Ovary (tissue), 9 donors: ENCODE data around the gene TBC1D14. TPM values are rescaled to one million over a fixed set of nuclear protein-coding genes. Genes with fewer than 3 reads are reported as not detected.

Experiments used
- DNase-seq, 5 donors: peaks; one replicate each; pipeline ENCODE4 v3.0.0-alpha.2; 2019 to 2020
- H3K27ac ChIP-seq, 2 donors: fragments of 200-600 bp; one replicate each; pipeline versions ENCODE4 v1.5.1 to v1.8.0; 2019 to 2022
- H3K27me3 ChIP-seq: fragments of 200-600 bp; one replicate; pipeline ENCODE4 v1.8.0; 2022
- H3K36me3 ChIP-seq: fragments of 200-600 bp; sonication (generic); one replicate; pipeline ENCODE4 v1.5.1; 2019
- H3K4me1 ChIP-seq: one replicate; pipeline ENCODE4 v1.8.1; 2013; ENCODE audit warnings: mild to moderate bottlenecking, moderate library complexity; ENCODE audit not compliant: insufficient read depth
- H3K4me3 ChIP-seq: fragments of 200-600 bp; sonication (generic); one replicate; pipeline ENCODE4 v1.5.1; 2017
- H3K9me3 ChIP-seq, 2 donors: fragments of 200-600 bp in 1 of 2; sonication (generic) in 1 of 2; one replicate each; pipeline versions ENCODE4 v1.5.1 to v1.8.1; 2013 to 2019; ENCODE audit warnings: mild to moderate bottlenecking in 1 of 2, moderate library complexity in 1 of 2
- EP300 ChIP-seq: sonication (generic); formaldehyde crosslinking; IDR thresholded peaks from one replicate; pipeline ENCODE4 v1.6.1; 2017; ENCODE audit warnings: antibody characterized with exemption
- POLR2A ChIP-seq: fragments of 450-650 bp; IDR thresholded peaks from one replicate; pipeline ENCODE4 v1.6.1; 2017; ENCODE audit warnings: antibody characterized with exemption, mild to moderate bottlenecking, moderate library complexity
- WGBS, 3 donors: extraction: QIAGEN DNeasy Blood & Tissue Kit in 1 of 3; methylation state at CpG; one replicate each; pipeline versions ENCODE4 v1.1.5 to v1.1.7; 2013 to 2017; 5-methylcytosine and 5-hydroxymethylcytosine counted together
- intact Hi-C, 4 donors: fragments of 100-400 bp; cut with DNase I; formaldehyde crosslinking; loops; one replicate each; pipeline versions ENCODE4 v1.11.0 to v1.15.1; 2022 to 2023
- polyA plus RNA-seq, 2 donors: library from polyadenylated mRNA; stranded (reverse); fragments of 200-250 nt in 1 of 2; fragments of 350-450 nt in 1 of 2; fragmentation: Illumina TruSeq in 1 of 2; extraction: RNeasy Lipid Tissue Mini Kit (QIAGEN cat#74804) in 1 of 2; gene quantifications; one replicate each; pipeline ENCODE4 v1.2.3, GENCODE V29; 2013 to 2014
- total RNA-seq, 7 donors: library from RNA; depleted of rRNA in 2 of 7; stranded (reverse); fragments of >200 nt in 2 of 7; fragmentation: NEBNext Ultra II Directional in 3 of 7; extraction: Animal tissue kit (Norgen Biotek cat#: 25700) in 3 of 7; gene quantifications; one replicate each; pipeline versions ENCODE4 v1.1.0 to v1.2.4, GENCODE V29; 2016 to 2023
- TF ChIP-seq, protein P1 (sequence below), 3 donors: fragments of 450-650 bp in 2 of 3; fragments of 200-600 bp in 1 of 3; IDR thresholded peaks; one replicate each; pipeline versions ENCODE4 v1.5.1 to v1.8.0; 2016 to 2022; ENCODE audit warnings: antibody characterized with exemption in 3 of 3, mild to moderate bottlenecking in 1 of 3
- donor health status: DM: no; HTN: no; CAD: no; lungs with moderate emphysema.
- donor health status: DM: no; HTN: no; CAD: no.
- donor health status: Bipolar disorder and iron deficiency.
- donor health status: DM: yes; HTN: yes; CAD: no.
- donor health status: DM: no; HTN: no; CAD: no.
- donor health status: DM: yes; HTN: yes; CAD: no.

Gene TBC1D14
- total and polyA plus RNA-seq, 9 donors: 19.9 to 40.0 (median 34.4) TPM

GRCh38 chr4:6963139-6963611, 53.5 kb downstream of the TBC1D14 start:
- Histone ChIP-seq H3K4me3 (no peak overlapping the region), H3K9me3 (no peaks in the 10 kb centered on the region), H3K27ac (no peak overlapping the region), H3K4me1 (no peaks in the 10 kb centered on the region), H3K36me3 (no peaks in the 10 kb centered on the region), H3K27me3 (no peaks in the 10 kb centered on the region)
- no peak for DNase-seq
- intact Hi-C loops: no loop called here
- TF ChIP-seq, protein P1, sequence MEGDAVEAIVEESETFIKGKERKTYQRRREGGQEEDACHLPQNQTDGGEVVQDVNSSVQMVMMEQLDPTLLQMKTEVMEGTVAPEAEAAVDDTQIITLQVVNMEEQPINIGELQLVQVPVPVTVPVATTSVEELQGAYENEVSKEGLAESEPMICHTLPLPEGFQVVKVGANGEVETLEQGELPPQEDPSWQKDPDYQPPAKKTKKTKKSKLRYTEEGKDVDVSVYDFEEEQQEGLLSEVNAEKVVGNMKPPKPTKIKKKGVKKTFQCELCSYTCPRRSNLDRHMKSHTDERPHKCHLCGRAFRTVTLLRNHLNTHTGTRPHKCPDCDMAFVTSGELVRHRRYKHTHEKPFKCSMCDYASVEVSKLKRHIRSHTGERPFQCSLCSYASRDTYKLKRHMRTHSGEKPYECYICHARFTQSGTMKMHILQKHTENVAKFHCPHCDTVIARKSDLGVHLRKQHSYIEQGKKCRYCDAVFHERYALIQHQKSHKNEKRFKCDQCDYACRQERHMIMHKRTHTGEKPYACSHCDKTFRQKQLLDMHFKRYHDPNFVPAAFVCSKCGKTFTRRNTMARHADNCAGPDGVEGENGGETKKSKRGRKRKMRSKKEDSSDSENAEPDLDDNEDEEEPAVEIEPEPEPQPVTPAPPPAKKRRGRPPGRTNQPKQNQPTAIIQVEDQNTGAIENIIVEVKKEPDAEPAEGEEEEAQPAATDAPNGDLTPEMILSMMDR (IDR thresholded peaks at IDR 0.05): no peak
- 83 to 91% (median 88%) methylated on average over 10 to 12 of the region's 12 CpGs for WGBS, 3 donors

DNA sequence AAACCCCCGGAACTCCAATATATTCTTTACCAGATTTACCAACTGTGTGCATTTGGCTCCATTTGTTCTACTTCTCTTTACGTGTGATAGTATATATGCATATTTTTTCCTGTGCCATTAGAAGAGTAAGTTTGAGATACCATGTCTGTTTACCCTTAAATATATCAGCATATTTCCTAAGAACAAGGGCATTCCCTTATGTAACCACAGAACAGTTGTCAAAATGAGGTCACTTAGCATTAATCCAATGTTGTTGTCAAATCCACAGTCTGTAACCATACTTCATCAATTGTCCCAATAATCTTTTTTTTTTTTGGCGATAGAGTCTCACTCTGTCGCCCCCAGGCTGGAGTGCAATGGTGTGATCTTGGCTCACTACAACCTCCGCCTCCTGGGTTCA, 55.2 kb downstream of the TBC1D14 start:
- DNase-seq: no peak
- intact Hi-C loops: no loop called here
- 85 to 96% (median 92%) methylated on average over 5 of the region's 5 CpGs for WGBS, 3 donors
- H3K27ac ChIP-seq: no peak overlapping the region
- no peaks in the 10 kb centered on the region for H3K36me3 ChIP-seq
- no peaks in the 10 kb centered on the region for H3K4me1 ChIP-seq
- no peaks in the 10 kb centered on the region for H3K9me3 ChIP-seq
- H3K4me3 ChIP-seq: no peak overlapping the region
- no peaks in the 10 kb centered on the region for H3K27me3 ChIP-seq
- TF ChIP-seq EP300: no peak
- TF ChIP-seq, protein P1 (IDR thresholded peaks at IDR 0.05): no peak
- TF ChIP-seq POLR2A: no peak

- no peaks in the 10 kb centered on the region for H3K9me3 ChIP-seq
- no peaks in the 10 kb centered on the region for H3K4me1 ChIP-seq
- 92 to 100% (median 96%) methylated on average over 3 of the region's 3 CpGs for WGBS, 3 donors
- H3K4me3 ChIP-seq: no peak overlapping the region
- intact Hi-C loops: no loop called here
- no peak for TF ChIP-seq POLR2A
- TF ChIP-seq, protein P1 (IDR thresholded peaks at IDR 0.05): no peak
- TF ChIP-seq EP300: no peak
- no peaks in the 10 kb centered on the region for H3K36me3 ChIP-seq
- DNase-seq: no peak
- no peaks in the 10 kb centered on the region for H3K27me3 ChIP-seq
- no peak overlapping the region for H3K27ac ChIP-seq
These were observed 55.7 kb downstream of the TBC1D14 start for GRCh38 chr4:6965329-6965728.

- Histone ChIP-seq H3K4me3 (no peak overlapping the region), H3K27me3 (no peaks in the 10 kb centered on the region), H3K4me1 (no peaks in the 10 kb centered on the region), H3K36me3 (no peaks in the 10 kb centered on the region), H3K9me3 (no peaks in the 10 kb centered on the region), H3K27ac (no peak overlapping the region)
- intact Hi-C loops: no loop called here
- no peak for DNase-seq
- TF ChIP-seq EP300 (no peak), POLR2A (no peak)
- TF ChIP-seq, protein P1 (IDR thresholded peaks at IDR 0.05): no peak
- WGBS, 3 donors: 92 to 94% (median 94%) methylated on average over 15 of the region's 15 CpGs
These were observed 58.3 kb downstream of the TBC1D14 start for GRCh38 chr4:6967846-6968340.

- intact Hi-C loops: no loop called here
- TF ChIP-seq, protein P1 (IDR thresholded peaks at IDR 0.05): no peak
- TF ChIP-seq EP300: no peak
- no peak for TF ChIP-seq POLR2A
- no peak overlapping the region for H3K27ac ChIP-seq
- H3K27me3 ChIP-seq: no peaks in the 10 kb centered on the region
- no peaks in the 10 kb centered on the region for H3K4me1 ChIP-seq
- no peak overlapping the region for H3K4me3 ChIP-seq
- 68 to 77% (median 68%) methylated on average over 11 of the region's 11 CpGs for WGBS, 3 donors
- DNase-seq: no peak
- H3K36me3 ChIP-seq: no peaks in the 10 kb centered on the region
- H3K9me3 ChIP-seq: no peaks in the 10 kb centered on the region
These were observed 58.9 kb downstream of the TBC1D14 start for GRCh38 chr4:6968496-6968895.
